Measurements from ENCODE around the gene TOR3A.
A peak's percentile ranks its signal among the peaks of the same experiment; 100 is the strongest.

DNA sequence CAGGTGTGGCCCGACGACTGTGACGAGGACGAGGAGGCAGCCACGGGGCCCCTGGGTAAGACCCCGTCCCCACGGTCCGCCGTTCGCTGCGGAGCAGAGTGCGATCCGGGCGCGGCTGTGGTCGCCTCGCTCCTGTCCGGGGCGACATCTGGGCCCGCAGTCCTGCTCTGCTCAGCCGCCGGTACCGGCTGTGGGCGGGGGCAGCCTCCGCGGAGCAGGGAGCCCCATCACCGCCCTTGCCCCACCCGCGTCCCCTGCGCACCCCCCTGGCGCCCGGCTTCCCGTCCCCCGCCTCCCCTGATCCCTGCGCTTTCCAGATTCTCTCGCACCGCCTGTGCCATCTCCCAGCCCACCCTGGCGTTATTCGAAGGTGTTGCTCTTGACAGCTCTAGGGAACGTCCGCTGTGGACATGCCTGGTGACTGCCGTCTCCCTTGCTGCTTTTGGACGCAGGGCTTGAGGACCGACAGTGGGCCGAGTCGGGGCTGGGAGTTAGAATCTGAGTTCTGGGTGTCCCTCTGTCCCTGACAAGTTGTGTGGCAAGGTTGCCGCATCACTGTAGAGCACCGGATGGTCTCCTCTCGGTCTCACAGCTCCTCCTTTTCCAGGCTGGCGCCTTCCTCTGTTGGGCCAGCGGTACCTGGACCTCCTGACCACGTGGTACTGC lies 596 bp downstream of the TOR3A start:
- TF ChIP-seq, protein P1, sequence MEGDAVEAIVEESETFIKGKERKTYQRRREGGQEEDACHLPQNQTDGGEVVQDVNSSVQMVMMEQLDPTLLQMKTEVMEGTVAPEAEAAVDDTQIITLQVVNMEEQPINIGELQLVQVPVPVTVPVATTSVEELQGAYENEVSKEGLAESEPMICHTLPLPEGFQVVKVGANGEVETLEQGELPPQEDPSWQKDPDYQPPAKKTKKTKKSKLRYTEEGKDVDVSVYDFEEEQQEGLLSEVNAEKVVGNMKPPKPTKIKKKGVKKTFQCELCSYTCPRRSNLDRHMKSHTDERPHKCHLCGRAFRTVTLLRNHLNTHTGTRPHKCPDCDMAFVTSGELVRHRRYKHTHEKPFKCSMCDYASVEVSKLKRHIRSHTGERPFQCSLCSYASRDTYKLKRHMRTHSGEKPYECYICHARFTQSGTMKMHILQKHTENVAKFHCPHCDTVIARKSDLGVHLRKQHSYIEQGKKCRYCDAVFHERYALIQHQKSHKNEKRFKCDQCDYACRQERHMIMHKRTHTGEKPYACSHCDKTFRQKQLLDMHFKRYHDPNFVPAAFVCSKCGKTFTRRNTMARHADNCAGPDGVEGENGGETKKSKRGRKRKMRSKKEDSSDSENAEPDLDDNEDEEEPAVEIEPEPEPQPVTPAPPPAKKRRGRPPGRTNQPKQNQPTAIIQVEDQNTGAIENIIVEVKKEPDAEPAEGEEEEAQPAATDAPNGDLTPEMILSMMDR (IDR thresholded peaks at IDR 0.05 in 2 of 3, conservative IDR thresholded peaks at IDR 0.05 in 1 of 3; ENCODE audit: control insufficient read depth in 2 of 3, extremely low read depth in 1 of 3, insufficient read depth in 1 of 3, low read depth in 3 of 3, low read length in 3 of 3): no peak
- TF ChIP-seq MYC (IDR thresholded peaks at IDR 0.05; ENCODE audit: insufficient read depth, insufficient read length, insufficient replicate concordance, low read length, severe bottlenecking): no peak
- TF ChIP-seq CEBPB (IDR thresholded peaks at IDR 0.05; ENCODE audit: borderline replicate concordance in 1 of 2, low read depth in 2 of 2, low read length in 2 of 2): no peak
- no peak for TF ChIP-seq CREM (IDR thresholded peaks at IDR 0.05; ENCODE audit: low read depth)
- TF ChIP-seq CHD2 (IDR thresholded peaks at IDR 0.05; ENCODE audit: borderline replicate concordance, low read depth, low read length): no peak
- TF ChIP-seq POLR2A (IDR thresholded peaks at IDR 0.05; ENCODE audit: low read depth, low read length): peak; percentile 64
- TF ChIP-seq SMC3 (IDR thresholded peaks at IDR 0.05; ENCODE audit: borderline replicate concordance, low read length): no peak
- no peak for TF ChIP-seq SIX5 (IDR thresholded peaks at IDR 0.05; ENCODE audit: low read depth, low read length, severe bottlenecking)
- TF ChIP-seq, protein P2, sequence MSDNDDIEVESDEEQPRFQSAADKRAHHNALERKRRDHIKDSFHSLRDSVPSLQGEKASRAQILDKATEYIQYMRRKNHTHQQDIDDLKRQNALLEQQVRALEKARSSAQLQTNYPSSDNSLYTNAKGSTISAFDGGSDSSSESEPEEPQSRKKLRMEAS (IDR thresholded peaks at IDR 0.05; ENCODE audit: low read depth, low read length): peak; percentile 59; the same call in 1 of the 2 replicates
- TF ChIP-seq, protein P3, sequence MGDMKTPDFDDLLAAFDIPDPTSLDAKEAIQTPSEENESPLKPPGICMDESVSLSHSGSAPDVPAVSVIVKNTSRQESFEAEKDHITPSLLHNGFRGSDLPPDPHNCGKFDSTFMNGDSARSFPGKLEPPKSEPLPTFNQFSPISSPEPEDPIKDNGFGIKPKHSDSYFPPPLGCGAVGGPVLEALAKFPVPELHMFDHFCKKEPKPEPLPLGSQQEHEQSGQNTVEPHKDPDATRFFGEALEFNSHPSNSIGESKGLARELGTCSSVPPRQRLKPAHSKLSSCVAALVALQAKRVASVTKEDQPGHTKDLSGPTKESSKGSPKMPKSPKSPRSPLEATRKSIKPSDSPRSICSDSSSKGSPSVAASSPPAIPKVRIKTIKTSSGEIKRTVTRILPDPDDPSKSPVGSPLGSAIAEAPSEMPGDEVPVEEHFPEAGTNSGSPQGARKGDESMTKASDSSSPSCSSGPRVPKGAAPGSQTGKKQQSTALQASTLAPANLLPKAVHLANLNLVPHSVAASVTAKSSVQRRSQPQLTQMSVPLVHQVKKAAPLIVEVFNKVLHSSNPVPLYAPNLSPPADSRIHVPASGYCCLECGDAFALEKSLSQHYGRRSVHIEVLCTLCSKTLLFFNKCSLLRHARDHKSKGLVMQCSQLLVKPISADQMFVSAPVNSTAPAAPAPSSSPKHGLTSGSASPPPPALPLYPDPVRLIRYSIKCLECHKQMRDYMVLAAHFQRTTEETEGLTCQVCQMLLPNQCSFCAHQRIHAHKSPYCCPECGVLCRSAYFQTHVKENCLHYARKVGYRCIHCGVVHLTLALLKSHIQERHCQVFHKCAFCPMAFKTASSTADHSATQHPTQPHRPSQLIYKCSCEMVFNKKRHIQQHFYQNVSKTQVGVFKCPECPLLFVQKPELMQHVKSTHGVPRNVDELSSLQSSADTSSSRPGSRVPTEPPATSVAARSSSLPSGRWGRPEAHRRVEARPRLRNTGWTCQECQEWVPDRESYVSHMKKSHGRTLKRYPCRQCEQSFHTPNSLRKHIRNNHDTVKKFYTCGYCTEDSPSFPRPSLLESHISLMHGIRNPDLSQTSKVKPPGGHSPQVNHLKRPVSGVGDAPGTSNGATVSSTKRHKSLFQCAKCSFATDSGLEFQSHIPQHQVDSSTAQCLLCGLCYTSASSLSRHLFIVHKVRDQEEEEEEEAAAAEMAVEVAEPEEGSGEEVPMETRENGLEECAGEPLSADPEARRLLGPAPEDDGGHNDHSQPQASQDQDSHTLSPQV (IDR thresholded peaks at IDR 0.05): no peak
- no peak for TF ChIP-seq TCF7 (IDR thresholded peaks at IDR 0.05; ENCODE audit: borderline replicate concordance)
- TF ChIP-seq ASH2L (IDR thresholded peaks at IDR 0.05; ENCODE audit: borderline replicate concordance, low read depth): no peak
- no peak for TF ChIP-seq HDGF (IDR thresholded peaks at IDR 0.05)
